Upper lobe of right lung (tissue), 1 donor: ENCODE data around the gene MPND. TPM values are rescaled to one million over a fixed set of nuclear protein-coding genes. Genes with fewer than 3 reads are reported as not detected.

Experiments
- ATAC-seq: fragments of 200-7000 bp; cut with Tn5 transposase; one replicate; pipeline ENCODE4 v1.9.1; 2020; ENCODE audit warnings: mild to moderate bottlenecking, moderate library complexity
- DNase-seq: peaks from one replicate; pipeline ENCODE4 v3.0.0-alpha.2; 2020
- H3K27ac ChIP-seq: fragments of 200-600 bp; one replicate; pipeline ENCODE4 v1.8.0; 2022
- H3K27me3 ChIP-seq: fragments of 200-600 bp; one replicate; pipeline ENCODE4 v1.8.0; 2022; ENCODE audit warnings: mild to moderate bottlenecking
- H3K36me3 ChIP-seq: fragments of 200-600 bp; one replicate; pipeline ENCODE4 v1.8.0; 2022
- H3K4me1 ChIP-seq: fragments of 200-600 bp; one replicate; pipeline ENCODE4 v1.8.0; 2022
- H3K4me3 ChIP-seq: fragments of 200-600 bp; one replicate; pipeline ENCODE4 v1.8.0; 2022; ENCODE audit warnings: mild to moderate bottlenecking
- H3K9me3 ChIP-seq: fragments of 200-600 bp; one replicate; pipeline ENCODE4 v1.8.0; 2022
- intact Hi-C: fragments of 100-400 bp; cut with DNase I; formaldehyde crosslinking; loops from one replicate; pipeline ENCODE4 v1.11.0; 2022
- total RNA-seq: library from RNA; stranded (reverse); fragmentation: NEBNext Ultra II Directional; extraction: Animal tissue kit (Norgen Biotek cat#: 25700); gene quantifications from one replicate; pipeline ENCODE4 v1.2.1, GENCODE V29; 2021
- TF ChIP-seq, protein P1 (sequence below): fragments of 200-600 bp; IDR thresholded peaks from one replicate; pipeline ENCODE4 v1.8.0; 2022; ENCODE audit warnings: antibody characterized with exemption
- donor health status: DM: no; HTN: yes; CAD: no; lungs with severe emphysema.

The MPND gene
- total RNA-seq, 1 donor from 2014 or later = 29.3 TPM

DNA sequence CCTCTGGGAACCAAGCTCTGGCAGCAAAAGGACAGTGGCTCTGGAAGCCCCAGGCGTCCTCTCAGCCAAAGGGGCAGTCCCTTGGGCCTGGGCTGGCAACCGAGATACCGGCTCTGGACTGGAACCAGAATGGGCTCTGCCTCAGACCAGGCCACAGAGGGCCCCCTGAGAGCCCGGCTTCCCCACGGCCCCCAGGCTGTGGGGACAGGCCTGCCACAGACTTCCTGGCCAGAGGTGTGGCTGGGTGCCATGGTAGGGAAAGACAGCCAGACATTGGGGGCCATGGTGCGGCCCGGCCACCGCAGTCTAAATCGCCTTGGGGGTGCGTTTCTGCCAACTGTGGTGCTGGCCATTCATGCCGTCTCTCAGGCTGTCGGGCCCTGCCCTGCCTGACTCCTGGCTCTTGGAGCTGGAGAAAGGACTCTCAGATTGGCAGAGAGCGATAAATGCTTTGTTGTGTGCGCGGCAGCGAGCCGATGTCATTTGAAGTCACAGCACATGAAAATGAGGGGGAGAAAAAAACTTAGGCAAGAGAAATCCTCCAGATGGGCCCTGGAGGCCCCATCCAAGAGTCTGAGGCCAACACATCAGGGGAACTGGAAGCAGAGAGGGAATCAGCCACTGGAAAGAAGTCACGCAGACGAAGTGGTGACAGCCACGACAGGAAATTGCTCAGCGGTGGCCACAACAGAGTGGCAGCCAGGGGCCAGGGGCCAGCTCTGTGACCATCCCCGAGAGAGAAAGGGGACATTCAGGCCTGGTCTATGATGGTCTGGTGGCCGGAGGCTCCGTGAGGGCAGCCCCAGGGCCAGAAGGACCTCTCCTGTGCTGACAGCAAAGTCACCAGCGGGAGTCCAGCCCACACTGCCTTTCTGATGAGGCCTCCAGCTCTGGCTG lies 30.5 kb downstream of the MPND start:
- intact Hi-C loops = no loop called here
- TF ChIP-seq, protein P1, sequence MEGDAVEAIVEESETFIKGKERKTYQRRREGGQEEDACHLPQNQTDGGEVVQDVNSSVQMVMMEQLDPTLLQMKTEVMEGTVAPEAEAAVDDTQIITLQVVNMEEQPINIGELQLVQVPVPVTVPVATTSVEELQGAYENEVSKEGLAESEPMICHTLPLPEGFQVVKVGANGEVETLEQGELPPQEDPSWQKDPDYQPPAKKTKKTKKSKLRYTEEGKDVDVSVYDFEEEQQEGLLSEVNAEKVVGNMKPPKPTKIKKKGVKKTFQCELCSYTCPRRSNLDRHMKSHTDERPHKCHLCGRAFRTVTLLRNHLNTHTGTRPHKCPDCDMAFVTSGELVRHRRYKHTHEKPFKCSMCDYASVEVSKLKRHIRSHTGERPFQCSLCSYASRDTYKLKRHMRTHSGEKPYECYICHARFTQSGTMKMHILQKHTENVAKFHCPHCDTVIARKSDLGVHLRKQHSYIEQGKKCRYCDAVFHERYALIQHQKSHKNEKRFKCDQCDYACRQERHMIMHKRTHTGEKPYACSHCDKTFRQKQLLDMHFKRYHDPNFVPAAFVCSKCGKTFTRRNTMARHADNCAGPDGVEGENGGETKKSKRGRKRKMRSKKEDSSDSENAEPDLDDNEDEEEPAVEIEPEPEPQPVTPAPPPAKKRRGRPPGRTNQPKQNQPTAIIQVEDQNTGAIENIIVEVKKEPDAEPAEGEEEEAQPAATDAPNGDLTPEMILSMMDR = no peak
- no peak for ATAC-seq
- no peaks in the 10 kb centered on the region for H3K27me3 ChIP-seq
- H3K4me3 ChIP-seq = no peak overlapping the region
- H3K27ac ChIP-seq = peak overlapping the region; percentile 83
- H3K9me3 ChIP-seq = no peaks in the 10 kb centered on the region
- no peaks in the 10 kb centered on the region for H3K36me3 ChIP-seq
- DNase-seq = no peak
- H3K4me1 ChIP-seq = peaks cover 94% of the 10 kb centered on the region

DNA sequence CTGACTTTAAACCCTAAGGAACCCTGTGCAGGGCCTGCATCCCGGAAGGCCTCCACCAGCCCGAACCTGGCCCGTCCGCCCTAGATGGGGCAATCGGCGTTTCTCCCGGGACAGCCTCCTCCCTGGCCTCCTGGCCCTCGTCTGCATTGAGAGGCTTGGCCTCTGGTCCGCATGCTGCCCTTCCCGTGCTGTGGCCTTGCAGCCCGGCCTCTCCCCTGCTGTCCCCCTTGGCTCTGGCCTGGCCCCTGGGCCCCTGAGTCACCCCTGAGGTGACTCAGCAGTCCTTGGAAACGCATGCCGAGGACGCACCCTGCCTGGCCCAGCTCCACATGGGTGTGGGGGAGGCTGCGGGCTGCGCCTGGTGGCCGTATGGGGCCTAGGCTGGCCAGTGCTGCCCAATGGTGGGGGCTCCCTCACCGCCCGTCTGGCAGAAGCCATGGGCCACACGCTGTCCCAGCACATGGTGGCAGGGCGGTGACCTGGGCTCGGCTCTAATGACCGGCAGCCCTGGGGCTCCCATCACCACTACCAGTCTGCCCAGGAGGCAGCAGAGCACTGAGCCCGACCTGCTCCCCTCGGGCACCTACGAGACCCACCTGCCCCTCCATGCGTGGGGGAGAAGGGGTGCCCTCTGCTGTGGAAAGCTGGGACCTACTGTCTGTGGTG lies 31.3 kb downstream of the MPND start:
- H3K4me3 ChIP-seq = no peak overlapping the region
- H3K27me3 ChIP-seq = no peaks in the 10 kb centered on the region
- intact Hi-C loops = no loop called here
- H3K4me1 ChIP-seq = peaks cover 94% of the 10 kb centered on the region
- ATAC-seq (peak; percentile 70), DNase-seq (peak; percentile 83)
- no peaks in the 10 kb centered on the region for H3K9me3 ChIP-seq
- H3K36me3 ChIP-seq = no peaks in the 10 kb centered on the region
- TF ChIP-seq, protein P1 = no peak
- H3K27ac ChIP-seq = peak overlapping the region; percentile 83

DNA sequence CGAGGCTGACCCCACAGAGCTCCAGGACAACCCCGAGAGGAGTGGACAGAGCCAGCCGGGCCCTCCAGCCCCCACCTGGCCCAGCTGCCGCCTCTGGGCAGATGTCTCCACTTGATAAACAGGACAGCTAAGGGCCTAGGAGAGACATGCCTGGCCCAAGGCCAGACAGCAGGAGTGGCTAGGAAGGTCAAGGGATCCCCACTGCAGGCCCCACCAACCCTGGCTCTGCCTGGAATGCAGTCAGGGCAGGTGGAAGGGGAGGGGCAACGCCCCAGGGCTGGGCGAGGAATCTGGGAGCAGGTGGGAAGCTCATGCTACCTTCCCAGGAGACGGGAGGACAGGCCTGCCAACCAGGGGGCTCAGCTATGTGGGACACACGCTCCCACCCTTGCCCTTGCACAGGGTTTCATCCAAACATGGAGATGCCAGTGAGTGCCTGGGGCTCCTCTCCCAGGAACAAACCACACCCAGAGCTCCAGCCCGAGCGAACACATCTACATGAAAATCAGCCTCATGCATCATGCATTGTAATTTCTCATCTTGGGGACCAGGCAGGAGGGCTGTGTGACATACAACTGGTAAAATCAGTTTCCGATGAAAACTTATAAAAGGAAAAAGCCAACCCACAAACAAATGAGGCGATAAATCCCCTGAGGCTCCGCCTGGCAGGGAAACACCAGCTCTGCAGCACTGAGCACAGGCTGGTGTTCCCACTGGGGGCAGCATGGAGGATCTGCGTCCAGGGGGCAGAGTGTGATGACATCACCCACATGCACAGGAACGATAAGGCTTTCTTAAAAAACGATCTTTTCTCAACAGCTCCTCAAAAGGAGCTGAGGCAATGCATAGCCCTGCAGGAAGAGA lies 32.0 kb downstream of the MPND start:
- TF ChIP-seq, protein P1 = peak; percentile 25
- intact Hi-C loops = no loop called here
- Histone ChIP-seq H3K4me1 (peaks cover 94% of the 10 kb centered on the region), H3K9me3 (no peaks in the 10 kb centered on the region), H3K27ac (peak overlapping the region; percentile 83), H3K4me3 (no peak overlapping the region), H3K36me3 (no peaks in the 10 kb centered on the region), H3K27me3 (no peaks in the 10 kb centered on the region)
- peak; percentile 50 for ATAC-seq
- DNase-seq = peak; percentile 83

DNA sequence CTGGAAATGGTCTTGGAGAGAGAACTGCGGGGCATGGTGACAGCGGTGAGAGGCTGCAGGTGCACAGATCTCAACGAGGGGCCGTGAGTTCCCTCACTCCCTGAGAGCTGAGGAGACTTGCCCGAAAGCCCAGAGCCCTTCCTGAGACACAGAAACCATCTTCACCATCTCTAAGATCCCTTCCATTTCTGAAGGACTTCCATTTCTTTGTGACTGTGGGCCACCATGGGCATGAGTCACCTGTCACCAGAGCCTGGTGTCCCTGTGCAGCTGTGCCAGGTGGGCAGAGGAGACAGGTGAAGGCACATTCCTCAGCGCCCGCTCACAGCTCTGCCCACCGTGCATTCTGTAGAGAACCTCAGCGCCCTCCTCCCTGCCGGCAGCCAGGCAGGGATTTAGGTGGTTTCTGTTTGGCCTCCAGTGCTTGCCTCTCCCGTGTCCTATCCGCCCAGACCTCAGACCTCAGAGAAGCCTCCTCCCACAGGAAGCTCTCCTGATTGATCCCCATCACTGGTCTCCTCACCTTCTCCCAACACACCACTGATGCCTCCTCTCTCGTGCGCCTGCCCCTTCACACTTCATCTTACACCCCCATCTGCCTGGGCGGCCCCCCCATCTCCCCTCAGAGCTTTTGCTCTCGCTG lies 32.8 kb downstream of the MPND start:
- Histone ChIP-seq H3K27me3 (no peaks in the 10 kb centered on the region), H3K27ac (peak overlapping the region; percentile 83), H3K9me3 (no peaks in the 10 kb centered on the region), H3K4me3 (no peak overlapping the region), H3K36me3 (no peaks in the 10 kb centered on the region), H3K4me1 (peaks cover 90% of the 10 kb centered on the region)
- DNase-seq (no peak), ATAC-seq (no peak)
- intact Hi-C loops = no loop called here
- TF ChIP-seq, protein P1 = no peak

DNA sequence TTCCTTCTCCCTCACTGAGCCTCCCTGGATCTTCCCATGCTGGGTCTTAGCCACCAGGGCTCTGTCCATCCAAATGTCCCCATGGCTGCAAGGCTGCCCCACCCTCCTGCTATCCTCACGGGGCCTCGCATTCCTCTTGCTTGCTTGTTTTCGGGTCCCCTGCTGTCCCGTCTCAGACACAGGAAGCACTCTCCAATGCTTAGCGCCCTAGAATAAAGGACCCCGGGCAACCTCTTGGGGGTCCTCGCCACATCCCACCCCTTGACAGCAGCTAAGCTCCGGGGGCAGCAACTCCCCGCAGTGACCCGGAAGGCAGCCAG lies 33.3 kb downstream of the MPND start:
- H3K9me3 ChIP-seq = no peaks in the 10 kb centered on the region
- H3K27ac ChIP-seq = no peak overlapping the region
- TF ChIP-seq, protein P1 = no peak
- no peaks in the 10 kb centered on the region for H3K27me3 ChIP-seq
- peaks cover 87% of the 10 kb centered on the region for H3K4me1 ChIP-seq
- no peaks in the 10 kb centered on the region for H3K36me3 ChIP-seq
- DNase-seq (no peak), ATAC-seq (no peak)
- intact Hi-C loops = no loop called here
- H3K4me3 ChIP-seq = no peak overlapping the region
